Fibroblast of skin of right quadriceps (primary cell): Measurements from ENCODE around the gene NT5DC1.

Experiments used
- DNase-seq: peaks from one replicate; pipeline ENCODE4 v3.0.0-alpha.2; 2013

The NT5DC1 gene

GRCh38 chr6:116144605-116145004, 44.0 kb downstream of the NT5DC1 start:
- DNase-seq, result peak; percentile 86

DNA sequence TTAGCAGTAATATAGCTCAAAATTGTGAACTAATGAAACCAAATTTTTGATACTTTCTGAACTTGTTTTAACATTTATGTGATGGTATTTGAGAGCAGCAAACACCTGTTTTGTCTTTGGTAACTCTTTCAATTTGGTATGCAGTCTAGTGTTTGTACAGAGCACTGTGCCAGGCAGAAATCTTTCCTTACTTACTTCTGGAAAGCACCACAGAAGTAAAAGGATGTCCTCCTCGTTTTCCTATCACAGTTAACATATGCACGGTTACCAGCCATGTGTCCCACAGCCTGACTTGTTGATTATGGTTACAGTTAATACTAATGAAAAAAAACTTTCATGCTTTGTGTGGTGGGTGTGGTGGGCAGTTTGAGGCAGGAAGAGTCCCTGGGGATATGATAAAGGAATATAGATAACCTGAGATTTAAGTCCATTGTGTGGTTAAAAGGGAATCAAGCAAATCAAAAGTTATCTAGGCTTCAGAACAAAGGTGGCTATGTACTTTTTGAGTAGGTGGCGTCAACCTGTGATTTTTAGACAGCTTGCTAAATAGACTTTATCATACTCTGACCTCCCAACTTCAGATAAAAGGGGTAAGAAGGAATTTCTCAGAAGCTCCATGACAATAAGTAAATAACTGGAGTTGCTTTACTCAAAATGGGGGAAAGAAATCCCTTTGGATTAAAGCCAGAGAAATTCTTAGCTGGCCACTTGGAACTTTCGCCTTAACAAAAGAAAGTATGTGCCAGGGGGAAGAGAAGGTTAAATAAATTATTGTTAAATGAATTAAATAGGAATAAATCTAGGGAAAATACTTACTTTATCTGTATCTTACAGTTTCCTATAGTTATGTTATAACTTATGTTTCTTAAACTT, 45.4 kb downstream of the NT5DC1 start:
- DNase-seq, result no peak

- no peak for DNase-seq
Measured at GRCh38 chr6:116152620-116153019, 52.0 kb downstream of the NT5DC1 start.

DNA sequence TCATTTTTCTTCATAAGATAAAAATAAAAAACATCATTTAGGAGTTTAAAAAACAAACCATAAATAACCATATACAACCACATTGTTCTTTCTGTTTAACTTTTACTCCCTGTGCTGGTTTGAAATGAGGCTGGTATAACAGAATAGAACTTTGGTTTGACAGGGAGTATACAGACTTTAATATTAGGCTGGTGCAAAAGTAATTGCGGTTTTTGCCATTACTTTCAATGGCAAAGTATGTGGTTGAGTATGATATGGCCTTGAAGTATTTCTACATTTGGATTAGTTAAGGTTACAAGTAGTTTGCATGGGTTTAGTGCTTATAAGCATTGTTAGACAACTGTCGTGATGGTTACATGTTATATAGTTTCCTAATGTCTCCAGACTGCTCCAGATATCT, 54.2 kb downstream of the NT5DC1 start:
- no peak for DNase-seq

- DNase-seq, result no peak
Measured at GRCh38 chr6:116156405-116157326, 56.0 kb downstream of the NT5DC1 start.

- DNase-seq, result no peak
Measured at GRCh38 chr6:116157391-116157790, 56.7 kb downstream of the NT5DC1 start.

DNA sequence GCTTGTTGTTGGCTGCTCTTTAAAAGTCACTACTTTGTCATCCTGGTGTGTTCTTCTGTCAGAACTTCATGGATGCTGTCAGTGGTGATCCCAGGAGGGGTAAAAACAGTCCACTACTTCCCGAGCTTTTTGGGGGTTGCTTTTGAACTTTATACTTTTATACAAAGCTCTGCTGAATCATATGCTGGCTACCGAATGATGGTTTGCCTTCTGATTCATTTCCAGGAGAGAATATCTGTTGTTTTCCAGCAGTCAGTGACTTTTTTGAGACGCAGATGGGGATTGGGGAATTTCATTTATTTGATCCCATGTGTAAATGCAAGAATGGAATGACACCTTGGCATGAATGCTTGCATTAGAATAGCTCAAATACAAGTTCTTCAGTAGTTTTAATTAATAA, 58.0 kb downstream of the NT5DC1 start:
- DNase-seq, result peak; percentile 49

DNA sequence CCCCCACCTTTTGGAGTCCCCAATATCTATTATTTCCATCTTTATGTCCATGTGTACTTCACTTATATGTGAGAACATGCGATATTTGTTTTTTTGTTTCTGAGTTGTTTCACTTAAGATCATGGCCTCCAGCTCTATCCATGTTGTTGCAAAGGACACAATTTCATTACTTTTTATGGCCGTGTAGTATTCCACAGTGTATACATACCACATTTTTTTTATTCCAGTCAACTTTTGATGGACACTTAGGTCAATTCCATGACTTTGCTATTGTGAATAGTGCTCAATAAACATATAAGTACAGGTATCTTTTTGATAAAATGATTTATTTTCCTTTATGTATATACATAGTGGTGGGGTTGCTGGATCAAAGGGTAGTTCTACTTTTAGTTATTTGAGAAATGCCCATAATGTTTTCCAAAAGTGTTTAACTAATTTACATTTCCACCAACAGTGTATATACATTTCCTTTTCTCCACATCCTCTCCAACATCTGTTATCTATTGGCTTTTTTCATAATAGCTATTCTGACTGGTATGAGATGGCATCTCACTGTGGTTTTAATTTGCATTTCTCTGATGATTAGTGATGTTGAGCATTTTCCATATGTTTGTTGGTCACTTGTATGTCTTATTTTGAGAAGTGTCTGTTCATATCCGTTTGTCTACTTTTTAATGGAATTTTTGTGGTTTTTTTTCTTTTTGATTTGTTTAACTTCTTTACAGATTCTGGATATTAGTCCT, 59.3 kb downstream of the NT5DC1 start:
- DNase-seq, result peak; percentile 87

GRCh38 chr6:116165596-116165995, 64.9 kb downstream of the NT5DC1 start:
- no peak for DNase-seq

DNA sequence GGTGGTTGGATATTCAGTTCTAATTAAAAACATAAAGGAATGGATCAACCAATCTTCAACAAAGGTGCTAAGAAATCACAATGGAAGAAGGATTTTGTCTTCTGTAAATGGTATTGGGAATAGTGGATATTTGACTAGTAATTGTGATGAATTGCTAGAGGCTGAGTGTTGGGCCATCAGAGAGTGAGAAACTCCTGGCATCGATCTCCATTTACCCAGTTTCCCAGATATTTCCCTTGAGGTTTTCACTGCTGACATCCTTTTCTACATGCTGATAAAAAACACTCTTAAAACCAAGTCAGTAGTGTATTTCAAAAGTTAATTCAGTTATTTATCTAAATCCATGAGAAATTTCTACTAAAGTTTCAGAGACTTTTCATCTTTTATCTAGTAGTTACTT, 65.7 kb downstream of the NT5DC1 start:
- DNase-seq, result no peak

GRCh38 chr6:116168148-116168547, 67.5 kb downstream of the NT5DC1 start:
- no peak for DNase-seq

- DNase-seq, result no peak
Measured at GRCh38 chr6:116169880-116170279, 69.2 kb downstream of the NT5DC1 start.

DNA sequence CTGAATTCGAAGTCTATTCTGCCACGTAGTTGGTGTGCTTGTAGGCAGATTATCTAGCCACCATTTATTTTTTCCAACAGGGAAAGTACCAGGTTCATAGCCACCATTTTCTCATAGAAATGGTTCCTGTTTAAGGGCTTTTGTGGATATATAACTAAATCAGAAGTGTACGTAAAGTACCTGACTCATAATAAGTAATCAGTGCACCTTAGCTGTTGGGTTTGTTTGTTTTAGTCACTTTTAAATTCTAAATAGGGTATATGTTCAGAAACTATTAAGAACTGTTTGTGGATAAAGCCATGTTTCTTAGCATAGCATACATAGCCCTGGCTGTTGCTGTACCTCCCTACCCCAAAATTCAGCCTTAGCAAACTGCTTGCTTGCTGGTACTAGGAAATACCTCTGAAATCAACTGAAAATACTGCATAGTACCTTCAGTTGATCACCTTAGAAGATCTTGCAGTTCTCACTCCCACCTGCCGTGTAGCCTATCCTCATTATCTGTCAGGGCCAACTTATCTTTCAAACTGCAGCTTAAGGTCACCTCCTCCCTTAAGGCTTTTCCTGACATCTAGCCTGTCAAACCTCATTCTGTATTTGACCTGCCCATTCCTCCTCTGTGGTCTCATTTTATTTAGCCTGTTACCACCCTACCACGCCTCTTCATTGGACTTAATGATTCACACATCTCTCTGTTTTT, 69.9 kb downstream of the NT5DC1 start:
- DNase-seq, result no peak

DNA sequence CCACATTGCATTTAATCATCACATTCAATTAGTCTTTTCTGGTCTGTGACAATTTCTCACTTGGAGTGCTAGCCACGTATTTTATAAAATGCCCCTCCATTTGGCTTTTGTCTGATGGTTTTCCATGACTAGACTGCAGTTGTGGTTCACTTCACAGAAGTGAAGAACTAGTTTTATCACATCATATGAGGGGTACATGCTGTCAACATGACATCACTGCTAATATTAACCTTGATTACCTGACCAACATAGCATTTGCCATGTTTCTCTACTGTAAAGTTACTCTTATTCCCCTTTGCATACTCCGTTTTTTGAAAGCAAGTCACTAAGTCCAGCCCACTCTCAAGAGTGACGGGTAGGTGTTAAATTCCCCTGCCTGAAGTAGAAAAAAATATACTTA, 73.3 kb downstream of the NT5DC1 start:
- DNase-seq, result no peak

GRCh38 chr6:116175344-116175743, 74.7 kb downstream of the NT5DC1 start:
- DNase-seq, result no peak

DNA sequence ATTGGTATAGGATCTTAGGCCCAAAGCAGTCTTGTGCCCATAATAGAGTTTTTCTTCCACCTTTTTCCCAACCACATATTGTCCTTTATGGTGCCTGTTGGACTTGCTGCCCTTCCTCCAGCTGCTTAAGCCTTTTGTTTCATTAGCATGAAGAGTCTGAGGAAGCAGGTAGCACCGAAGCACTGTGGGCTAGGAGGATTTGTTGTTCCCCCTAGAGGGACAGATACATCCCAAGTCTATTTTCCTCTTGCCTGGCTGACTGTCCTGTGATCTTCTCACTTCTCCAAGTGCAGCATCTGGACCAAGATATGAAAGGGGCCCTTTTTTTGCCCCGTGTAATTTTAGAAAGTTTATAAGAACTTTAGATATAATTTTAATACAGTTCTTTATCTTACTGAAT, 75.9 kb downstream of the NT5DC1 start:
- no peak for DNase-seq

DNA sequence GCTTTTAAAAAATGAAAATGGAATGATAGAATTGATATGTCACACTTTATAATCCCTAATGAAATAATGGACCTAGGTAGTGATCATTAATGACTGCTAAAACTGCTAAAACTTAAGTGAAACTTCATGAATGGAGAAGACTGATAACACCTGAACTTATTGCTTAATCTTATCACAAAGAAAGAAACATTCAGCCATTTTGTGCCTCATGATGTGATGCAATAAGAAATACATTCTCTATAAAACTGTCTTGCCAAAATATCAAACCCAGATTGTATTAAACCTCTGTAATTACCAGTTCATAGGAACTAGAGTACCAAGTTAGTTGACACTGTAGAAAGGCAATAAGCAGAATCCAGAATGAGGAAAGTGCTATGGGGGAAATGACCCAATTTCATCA, 79.7 kb downstream of the NT5DC1 start:
- DNase-seq, result no peak

- DNase-seq, result no peak
Measured at GRCh38 chr6:116189472-116189871, 88.8 kb downstream of the NT5DC1 start.

GRCh38 chr6:116190550-116190949, 89.9 kb downstream of the NT5DC1 start:
- DNase-seq, result peak; percentile 94

- DNase-seq, result no peak
Measured at GRCh38 chr6:116191881-116192280, 91.2 kb downstream of the NT5DC1 start.

- DNase-seq, result no peak
Measured at GRCh38 chr6:116192786-116193185, 92.1 kb downstream of the NT5DC1 start.

GRCh38 chr6:116196841-116197240, 96.2 kb downstream of the NT5DC1 start:
- DNase-seq, result no peak
